Erythroblast (primary cell): ENCODE results near the gene TENT4B.

Experiments used
- GATA1 ChIP-seq: IDR thresholded peaks from 2 replicates; pipeline ENCODE4 v1.6.1; 2011; ENCODE audit warnings: low read depth, mild to moderate bottlenecking, control low read depth, low read length, moderate library complexity
- POLR2A ChIP-seq: IDR thresholded peaks from 2 replicates; pipeline ENCODE4 v1.6.1; 2011; ENCODE audit warnings: mild to moderate bottlenecking, low read length

GRCh38 chr16:50238314-50238713, 85.2 kb downstream of the TENT4B start:
- TF ChIP-seq POLR2A (no peak), GATA1 (no peak)
